PC-9 (cell line): Measurements from ENCODE around the gene SVOPL.

Source experiments
- CTCF ChIP-seq: fragments of 200-600 bp; sonication (generic); conservative IDR thresholded peaks from 2 replicates; pipeline ENCODE4 v1.6.1; 2017; ENCODE audit warnings: mixed run types, antibody characterized with exemption, mild to moderate bottlenecking, moderate library complexity
- EZH2 ChIP-seq: fragments of 200-600 bp; sonication (generic); IDR thresholded peaks from 2 replicates; pipeline ENCODE4 v1.8.0; 2017; ENCODE audit warnings: antibody characterized with exemption, low read depth

- TF ChIP-seq EZH2 (no peak), CTCF (no peak)
Measured at GRCh38 chr7:138554674-138555073, 146.5 kb downstream of the SVOPL start.
